ENCODE results near the gene PDGFA. TPM values are rescaled to one million over a fixed set of nuclear protein-coding genes. Genes with fewer than 3 reads are reported as not detected.

The PDGFA gene
- total and polyA plus RNA-seq, 7 experiments from 2014 or later, result 0.16 to 2.6 (median 1.1) TPM; not detected in 3

GRCh38 chr7:516216-516605 is 3.4 kb downstream of the PDGFA start:
- H3K36me3 ChIP-seq (ENCODE audit: control insufficient read depth in 2 of 3, insufficient read depth in 3 of 3, low read length in 3 of 3), result no peaks in the 10 kb centered on the region
- Mint-ChIP-seq H3K27me3 (peaks cover 22 to 34% (median 25%) of the 10 kb centered on the region in 5 donors), H3K27ac (no peak overlapping the region), H3K36me3 (no peaks in the 10 kb centered on the region), H3K9me3 (no peaks in the 10 kb centered on the region), H3K4me3 (peak overlapping the region in 7 of 10 donors; percentile 13 to 54 (median 35)), H3K4me1 (peaks cover 0 to 18% (median 12%) of the 10 kb centered on the region in 7 donors)
- CTCF ChIA-PET, result no interaction called here
- ATAC-seq (no peak), DNase-seq (no peak)
- no peak overlapping the region for H3K27ac ChIP-seq (ENCODE audit: low read depth, low read length)
- peaks cover 0 to 11% of the 10 kb centered on the region in 2 donors for H3K27me3 ChIP-seq (ENCODE audit: control insufficient read depth in 2 of 2, insufficient read depth in 2 of 2, low read length in 2 of 2)
- H3K9me3 ChIP-seq (ENCODE audit: control insufficient read depth in 2 of 3, low read length in 3 of 3), result no peaks in the 10 kb centered on the region
- peaks cover 0 to 23% of the 10 kb centered on the region in 2 donors for H3K4me1 ChIP-seq (ENCODE audit: control insufficient read depth in 2 of 2, insufficient read depth in 2 of 2, low read length in 2 of 2)
- no peak overlapping the region for H3K4me3 ChIP-seq (ENCODE audit: low read length)
- intact Hi-C loops (cut with micrococcal nuclease), result loop anchor here (5.0 to 10.0 kb wide), 3 partner anchors 86 to 184 kb away; no protein-coding TSS in a partner anchor
- POLR2A ChIA-PET, result no interaction called here

GRCh38 chr7:515628-516027 is 4.0 kb downstream of the PDGFA start:
- CTCF ChIA-PET, result no interaction called here
- Histone ChIP-seq H3K27ac (ENCODE audit: low read depth, low read length) (no peak overlapping the region), H3K4me1 (ENCODE audit: control insufficient read depth in 2 of 2, insufficient read depth in 2 of 2, low read length in 2 of 2) (peaks cover 0 to 18% of the 10 kb centered on the region in 2 donors), H3K27me3 (ENCODE audit: control insufficient read depth in 2 of 2, insufficient read depth in 2 of 2, low read length in 2 of 2) (peaks cover 0 to 8% of the 10 kb centered on the region in 2 donors), H3K36me3 (ENCODE audit: control insufficient read depth in 2 of 3, insufficient read depth in 3 of 3, low read length in 3 of 3) (no peaks in the 10 kb centered on the region), H3K4me3 (ENCODE audit: low read length) (no peak overlapping the region), H3K9me3 (ENCODE audit: control insufficient read depth in 2 of 3, low read length in 3 of 3) (no peaks in the 10 kb centered on the region)
- H3K27ac Mint-ChIP-seq, result no peak overlapping the region
- ATAC-seq (no peak), DNase-seq (no peak)
- peaks cover 22 to 30% (median 25%) of the 10 kb centered on the region in 5 donors for H3K27me3 Mint-ChIP-seq
- H3K36me3 Mint-ChIP-seq, result no peaks in the 10 kb centered on the region
- peak overlapping the region in 3 of 10 donors; percentile 15 to 35 (median 21) for H3K4me3 Mint-ChIP-seq
- H3K9me3 Mint-ChIP-seq, result no peaks in the 10 kb centered on the region
- peaks cover 0 to 17% (median 10%) of the 10 kb centered on the region in 7 donors for H3K4me1 Mint-ChIP-seq
- intact Hi-C loops (cut with micrococcal nuclease), result loop anchor here (5.0 to 10.0 kb wide), 3 partner anchors 87 to 183 kb away; no protein-coding TSS in a partner anchor
- POLR2A ChIA-PET, result no interaction called here

- H3K4me1 ChIP-seq (ENCODE audit: control insufficient read depth in 2 of 2, insufficient read depth in 2 of 2, low read length in 2 of 2), result peaks cover 0 to 12% of the 10 kb centered on the region in 2 donors
- Mint-ChIP-seq H3K4me1 (peaks cover 0 to 17% (median 10%) of the 10 kb centered on the region in 7 donors), H3K36me3 (no peaks in the 10 kb centered on the region), H3K4me3 (peak overlapping the region in 3 of 10 donors; percentile 15 to 35 (median 21)), H3K9me3 (no peaks in the 10 kb centered on the region), H3K27ac (no peak overlapping the region), H3K27me3 (peaks cover 22 to 30% (median 25%) of the 10 kb centered on the region in 5 donors)
- ChIA-PET CTCF (no interaction called here), POLR2A (no interaction called here)
- H3K27ac ChIP-seq (ENCODE audit: low read depth, low read length), result no peak overlapping the region
- H3K4me3 ChIP-seq (ENCODE audit: low read length), result no peak overlapping the region
- no peak for DNase-seq
- intact Hi-C loops (cut with micrococcal nuclease), result loop anchor here (5.0 to 10.0 kb wide), 3 partner anchors 87 to 183 kb away; no protein-coding TSS in a partner anchor
- H3K36me3 ChIP-seq (ENCODE audit: control insufficient read depth in 2 of 3, insufficient read depth in 3 of 3, low read length in 3 of 3), result no peaks in the 10 kb centered on the region
- H3K9me3 ChIP-seq (ENCODE audit: control insufficient read depth in 2 of 3, low read length in 3 of 3), result no peaks in the 10 kb centered on the region
- ATAC-seq, result no peak
- H3K27me3 ChIP-seq (ENCODE audit: control insufficient read depth in 2 of 2, insufficient read depth in 2 of 2, low read length in 2 of 2), result peaks cover 0 to 8% of the 10 kb centered on the region in 2 donors
Measured at GRCh38 chr7:514651-515598, 4.7 kb downstream of the PDGFA start.

GRCh38 chr7:514242-514641 is 5.4 kb downstream of the PDGFA start:
- Mint-ChIP-seq H3K36me3 (no peaks in the 10 kb centered on the region), H3K4me1 (peaks cover 0 to 17% (median 10%) of the 10 kb centered on the region in 7 donors), H3K4me3 (peak overlapping the region in 1 of 10 donors; percentile 25), H3K27me3 (peaks cover 22 to 30% (median 25%) of the 10 kb centered on the region in 5 donors), H3K9me3 (no peaks in the 10 kb centered on the region), H3K27ac (peak overlapping the region in 1 of 9 donors; percentile 14)
- Histone ChIP-seq H3K27me3 (ENCODE audit: control insufficient read depth in 2 of 2, insufficient read depth in 2 of 2, low read length in 2 of 2) (peaks cover 0 to 8% of the 10 kb centered on the region in 2 donors), H3K36me3 (ENCODE audit: control insufficient read depth in 2 of 3, insufficient read depth in 3 of 3, low read length in 3 of 3) (no peaks in the 10 kb centered on the region), H3K9me3 (ENCODE audit: control insufficient read depth in 2 of 3, low read length in 3 of 3) (no peaks in the 10 kb centered on the region), H3K4me3 (ENCODE audit: low read length) (no peak overlapping the region), H3K27ac (ENCODE audit: low read depth, low read length) (no peak overlapping the region), H3K4me1 (ENCODE audit: control insufficient read depth in 2 of 2, insufficient read depth in 2 of 2, low read length in 2 of 2) (peaks cover 0 to 12% of the 10 kb centered on the region in 2 donors)
- CTCF ChIA-PET, result no interaction called here
- POLR2A ChIA-PET, result no interaction called here
- ATAC-seq (no peak), DNase-seq (no peak)
- intact Hi-C loops (cut with micrococcal nuclease), result loop anchor here in 1 of 2 donors (10.0 kb wide), 1 partner anchor 179 kb away; no protein-coding TSS in a partner anchor

- ATAC-seq, result no peak
- CTCF ChIA-PET, result no interaction called here
Measured at GRCh38 chr7:513521-514166, 6.0 kb downstream of the PDGFA start.

GRCh38 chr7:512541-513311 is 6.9 kb downstream of the PDGFA start:
- Histone ChIP-seq H3K4me3 (ENCODE audit: low read length) (no peak overlapping the region), H3K4me1 (ENCODE audit: control insufficient read depth in 2 of 2, insufficient read depth in 2 of 2, low read length in 2 of 2) (peaks cover 0 to 3% of the 10 kb centered on the region in 2 donors), H3K36me3 (ENCODE audit: control insufficient read depth in 2 of 3, insufficient read depth in 3 of 3, low read length in 3 of 3) (no peaks in the 10 kb centered on the region), H3K9me3 (ENCODE audit: control insufficient read depth in 2 of 3, low read length in 3 of 3) (no peaks in the 10 kb centered on the region), H3K27ac (ENCODE audit: low read depth, low read length) (no peak overlapping the region), H3K27me3 (ENCODE audit: control insufficient read depth in 2 of 2, insufficient read depth in 2 of 2, low read length in 2 of 2) (peaks cover 0 to 5% of the 10 kb centered on the region in 2 donors)
- Mint-ChIP-seq H3K36me3 (no peaks in the 10 kb centered on the region), H3K27me3 (peaks cover 15 to 23% (median 20%) of the 10 kb centered on the region in 5 donors), H3K27ac (no peak overlapping the region), H3K4me3 (no peak overlapping the region), H3K9me3 (no peaks in the 10 kb centered on the region), H3K4me1 (peaks cover 0 to 9% (median 5%) of the 10 kb centered on the region in 7 donors)
- CTCF ChIA-PET, result no interaction called here
- POLR2A ChIA-PET, result no interaction called here
- DNase-seq (peak in 1 of 9 donors; percentile 6), ATAC-seq (peak; percentile 26)
- intact Hi-C loops (cut with micrococcal nuclease), result loop anchor here in 1 of 2 donors (10.0 kb wide), 1 partner anchor 178 kb away; no protein-coding TSS in a partner anchor

More at GRCh38 chr7:513521-514166, 6.0 kb downstream of the PDGFA start:
- Histone ChIP-seq H3K36me3 (ENCODE audit: control insufficient read depth in 2 of 3, insufficient read depth in 3 of 3, low read length in 3 of 3) (no peaks in the 10 kb centered on the region), H3K4me3 (ENCODE audit: low read length) (no peak overlapping the region), H3K27me3 (ENCODE audit: control insufficient read depth in 2 of 2, insufficient read depth in 2 of 2, low read length in 2 of 2) (peaks cover 0 to 8% of the 10 kb centered on the region in 2 donors), H3K9me3 (ENCODE audit: control insufficient read depth in 2 of 3, low read length in 3 of 3) (no peaks in the 10 kb centered on the region), H3K27ac (ENCODE audit: low read depth, low read length) (no peak overlapping the region), H3K4me1 (ENCODE audit: control insufficient read depth in 2 of 2, insufficient read depth in 2 of 2, low read length in 2 of 2) (peaks cover 0 to 10% of the 10 kb centered on the region in 2 donors)
- intact Hi-C loops (cut with micrococcal nuclease), result loop anchor here in 1 of 2 donors (10.0 kb wide), 1 partner anchor 179 kb away; no protein-coding TSS in a partner anchor
- Mint-ChIP-seq H3K36me3 (no peaks in the 10 kb centered on the region), H3K4me1 (peaks cover 0 to 16% (median 10%) of the 10 kb centered on the region in 7 donors), H3K27ac (no peak overlapping the region), H3K9me3 (no peaks in the 10 kb centered on the region), H3K27me3 (peaks cover 21 to 29% (median 25%) of the 10 kb centered on the region in 5 donors), H3K4me3 (peak overlapping the region in 1 of 10 donors; percentile 25)
- POLR2A ChIA-PET, result no interaction called here
- no peak for DNase-seq
